GM19043 (cell line): ENCODE measurements around the gene SPATA3.
"Not testable (repeated sequence)": the region's sequence is repeated elsewhere in the genome, so short reads cannot be mapped to it uniquely, and the experiment has no call there.

ENCODE experiments used
- ATAC-seq: cut with Tn5 transposase; IDR thresholded peaks from one replicate; pipeline ENCODE4 v1.9.1; 2021; ENCODE audit warnings: low read depth; ENCODE audit not compliant: unreplicated experiment

SPATA3 gene

GRCh38 chr2:230991598-230991997, 4.3 kb upstream of the SPATA3 start:
- no peak for ATAC-seq

GRCh38 chr2:230996661-230997060, 740 bp downstream of the SPATA3 start:
- ATAC-seq, result no peak

- no peak for ATAC-seq
Observed at GRCh38 chr2:230998882-230999281, 3.0 kb downstream of the SPATA3 start.

- ATAC-seq, result no peak
Observed at GRCh38 chr2:230999477-230999876, 3.6 kb downstream of the SPATA3 start.

GRCh38 chr2:231000211-231000904, 4.4 kb downstream of the SPATA3 start:
- ATAC-seq, result no peak

GRCh38 chr2:231001036-231001435, 5.1 kb downstream of the SPATA3 start:
- ATAC-seq, result no peak

- no peak for ATAC-seq
Observed at GRCh38 chr2:231001921-231002320, 6.0 kb downstream of the SPATA3 start.

GRCh38 chr2:231002641-231003040, 6.7 kb downstream of the SPATA3 start:
- no peak for ATAC-seq

- no peak for ATAC-seq
Observed at GRCh38 chr2:231003186-231003585, 7.3 kb downstream of the SPATA3 start.

- ATAC-seq, result not testable (repeated sequence)
Observed at GRCh38 chr2:231004930-231005329, 9.0 kb downstream of the SPATA3 start.

GRCh38 chr2:231007286-231008098, 11.6 kb downstream of the SPATA3 start:
- ATAC-seq, result no peak

GRCh38 chr2:231008131-231008530, 12.2 kb downstream of the SPATA3 start:
- no peak for ATAC-seq

- ATAC-seq, result no peak
Observed at GRCh38 chr2:231009236-231009919, 13.5 kb downstream of the SPATA3 start.

- ATAC-seq, result no peak
Observed at GRCh38 chr2:231010201-231010730, 14.3 kb downstream of the SPATA3 start.

- no peak for ATAC-seq
Observed at GRCh38 chr2:231011526-231011925, 15.6 kb downstream of the SPATA3 start.

GRCh38 chr2:231012463-231012862, 16.5 kb downstream of the SPATA3 start:
- no peak for ATAC-seq

GRCh38 chr2:231013820-231014219, 17.9 kb downstream of the SPATA3 start:
- no peak for ATAC-seq

GRCh38 chr2:231015478-231015877, 19.6 kb downstream of the SPATA3 start:
- no peak for ATAC-seq

GRCh38 chr2:231015926-231016325, 20.0 kb downstream of the SPATA3 start:
- ATAC-seq, result no peak

GRCh38 chr2:231016566-231017230, 20.8 kb downstream of the SPATA3 start:
- no peak for ATAC-seq

GRCh38 chr2:231017231-231017598, 21.3 kb downstream of the SPATA3 start:
- ATAC-seq, result no peak
